Measurements from ENCODE around the gene CLEC20A. TPM values are rescaled to one million over a fixed set of nuclear protein-coding genes. Genes with fewer than 3 reads are reported as not detected.

Gene CLEC20A
- total RNA-seq, 1 donor from 2014 or later = not detected

- H3K9me3 Mint-ChIP-seq = no peaks in the 10 kb centered on the region
- DNase-seq (ENCODE audit: low spot score in 2 of 2, unreplicated experiment in 2 of 2) = no peak
Measured at GRCh38 chr1:178497903-178498478, 1.2 kb upstream of the CLEC20A start.

GRCh38 chr1:178495741-178496409 lies 889 bp downstream of the CLEC20A start:
- no peaks in the 10 kb centered on the region for H3K27me3 Mint-ChIP-seq (ENCODE audit: low read depth)
- no peaks in the 10 kb centered on the region for H3K36me3 Mint-ChIP-seq
- H3K27ac Mint-ChIP-seq = no peak overlapping the region
- H3K4me3 Mint-ChIP-seq = no peak overlapping the region
- no peaks in the 10 kb centered on the region for H3K9me3 Mint-ChIP-seq
- TF ChIP-seq CTCF (IDR thresholded peaks at IDR 0.05; ENCODE audit: unreplicated experiment) = no peak
- no peaks in the 10 kb centered on the region for H3K4me1 Mint-ChIP-seq
- DNase-seq (ENCODE audit: low spot score in 2 of 2, unreplicated experiment in 2 of 2) = no peak

More at GRCh38 chr1:178497903-178498478, 1.2 kb upstream of the CLEC20A start:
- no peaks in the 10 kb centered on the region for H3K36me3 Mint-ChIP-seq
- no peak overlapping the region for H3K4me3 Mint-ChIP-seq
- H3K4me1 Mint-ChIP-seq = no peaks in the 10 kb centered on the region
- no peak for TF ChIP-seq CTCF (IDR thresholded peaks at IDR 0.05; ENCODE audit: unreplicated experiment)
- H3K27me3 Mint-ChIP-seq (ENCODE audit: low read depth) = no peaks in the 10 kb centered on the region
- H3K27ac Mint-ChIP-seq = no peak overlapping the region

- Mint-ChIP-seq H3K4me1 (no peaks in the 10 kb centered on the region), H3K4me3 (no peak overlapping the region), H3K27ac (no peak overlapping the region), H3K9me3 (no peaks in the 10 kb centered on the region), H3K27me3 (ENCODE audit: low read depth) (no peaks in the 10 kb centered on the region), H3K36me3 (no peaks in the 10 kb centered on the region)
- no peak for TF ChIP-seq CTCF (IDR thresholded peaks at IDR 0.05; ENCODE audit: unreplicated experiment)
- no peak for DNase-seq (ENCODE audit: low spot score in 2 of 2, unreplicated experiment in 2 of 2)
Measured at GRCh38 chr1:178495158-178495557, 1.6 kb downstream of the CLEC20A start.

GRCh38 chr1:178494569-178494971 lies 2.2 kb downstream of the CLEC20A start:
- Mint-ChIP-seq H3K27ac (no peak overlapping the region), H3K36me3 (no peaks in the 10 kb centered on the region), H3K9me3 (no peaks in the 10 kb centered on the region), H3K4me1 (no peaks in the 10 kb centered on the region), H3K4me3 (no peak overlapping the region), H3K27me3 (ENCODE audit: low read depth) (no peaks in the 10 kb centered on the region)
- no peak for TF ChIP-seq CTCF (IDR thresholded peaks at IDR 0.05; ENCODE audit: unreplicated experiment)
- no peak for DNase-seq (ENCODE audit: low spot score in 2 of 2, unreplicated experiment in 2 of 2)

- Mint-ChIP-seq H3K4me3 (no peak overlapping the region), H3K27me3 (ENCODE audit: low read depth) (no peaks in the 10 kb centered on the region), H3K4me1 (no peaks in the 10 kb centered on the region), H3K27ac (no peak overlapping the region), H3K9me3 (no peaks in the 10 kb centered on the region), H3K36me3 (no peaks in the 10 kb centered on the region)
- TF ChIP-seq CTCF (IDR thresholded peaks at IDR 0.05; ENCODE audit: unreplicated experiment) = no peak
- DNase-seq (ENCODE audit: low spot score in 2 of 2, unreplicated experiment in 2 of 2) = no peak
Measured at GRCh38 chr1:178493301-178493741, 3.4 kb downstream of the CLEC20A start.
